H1 (cell line): ENCODE measurements around the gene ZMPSTE24. TPM values are rescaled to one million over a fixed set of nuclear protein-coding genes. Genes with fewer than 3 reads are reported as not detected.

ENCODE experiments used
- CTCF ChIA-PET: fragments of 300-600 bp; sonication (Branson Sonifier 250); formaldehyde crosslinking; loops from one replicate; lab custom pipeline; 2021; ENCODE audit not compliant: partially characterized antibody; lab: Charles Lee
- POLR2A ChIA-PET: fragments of 300-600 bp; sonication (Branson Sonifier 250); formaldehyde crosslinking; loops from one replicate; lab custom pipeline; 2021; ENCODE audit warnings: inconsistent platforms; ENCODE audit not compliant: partially characterized antibody; lab: Charles Lee
- DNase-seq, 2 experiments: peaks; one replicate each; pipeline versions ENCODE4 v3.0.0 to v3.0.0-alpha.2; 2010 to 2022; ENCODE audit warnings: low spot score in 2 of 2, low read depth in 1 of 2, mixed read lengths in 1 of 2
- FAIRE-seq: peaks from 2 replicates; lab custom pipeline; 2011; peaks lifted over from hg19 to GRCh38; lab: Jason Lieb, UNC
- H2AFZ ChIP-seq: 2 replicates; pipeline ENCODE4 v1.8.1; 2012; ENCODE audit warnings: low read length, inconsistent platforms
- H2AK5ac ChIP-seq: 2 replicates; pipeline ENCODE4 v1.6.1; 2013; ENCODE audit warnings: low read depth, low read length
- H2BK120ac ChIP-seq: replicated peaks from 2 replicates; pipeline ENCODE3; 2013; ENCODE audit warnings: low read depth, low read length, inconsistent platforms
- H2BK12ac ChIP-seq: 2 replicates; pipeline ENCODE4 v1.6.1; 2013; ENCODE audit warnings: low read depth, low read length
- H2BK15ac ChIP-seq: 2 replicates; pipeline ENCODE4 v1.6.1; 2013; ENCODE audit warnings: low read length
- H2BK20ac ChIP-seq: 2 replicates; pipeline ENCODE4 v1.6.1; 2013; ENCODE audit warnings: low read length
- H2BK5ac ChIP-seq: 2 replicates; pipeline ENCODE4 v1.6.1; 2013; ENCODE audit warnings: low read depth, low read length
- H3K14ac ChIP-seq: 2 replicates; pipeline ENCODE4 v1.6.1; 2013; ENCODE audit warnings: inconsistent platforms; ENCODE audit not compliant: insufficient read length
- H3K18ac ChIP-seq: 2 replicates; pipeline ENCODE4 v1.6.1; 2013; ENCODE audit warnings: low read length; ENCODE audit errors: extremely low read depth
- H3K23ac ChIP-seq: 2 replicates; pipeline ENCODE4 v1.6.1; 2013; ENCODE audit warnings: inconsistent platforms; ENCODE audit not compliant: insufficient read length
- H3K23me2 ChIP-seq: 2 replicates; pipeline ENCODE4 v1.6.1; 2013; ENCODE audit warnings: low read depth, low read length
- H3K27ac ChIP-seq: 2 replicates; pipeline ENCODE4 v1.6.1; 2011; ENCODE audit warnings: low read depth, low read length, inconsistent platforms
- H3K27me3 ChIP-seq, 4 experiments: replicated peaks in 1 of 4; 1 replicate in 1 of 4; 2 replicates in 3 of 4; pipeline versions ENCODE4 v1.6.1 to v1.8.1; 2011 to 2013; ENCODE audit warnings: low read length in 3 of 4, mild to moderate bottlenecking in 3 of 4, inconsistent platforms in 2 of 4, mixed read lengths in 2 of 4, moderate library complexity in 1 of 4; ENCODE audit not compliant: control insufficient read depth in 3 of 4, insufficient read depth in 3 of 4; ENCODE audit errors: extremely low read depth in 1 of 4
- H3K36me3 ChIP-seq, 4 experiments: 2 replicates each; pipeline versions ENCODE4 v1.6.1 to v1.8.1; 2011 to 2013; ENCODE audit warnings: mild to moderate bottlenecking in 4 of 4, low read length in 3 of 4, moderate library complexity in 2 of 4, control low read depth in 1 of 4, inconsistent platforms in 1 of 4; ENCODE audit not compliant: insufficient read depth in 4 of 4, control insufficient read depth in 2 of 4
- H3K4ac ChIP-seq: replicated peaks from 2 replicates; pipeline ENCODE3; 2013; ENCODE audit warnings: low read length, low read depth, mixed read lengths, inconsistent platforms; ENCODE audit not compliant: insufficient read length
- H3K4me1 ChIP-seq, 4 experiments: replicated peaks in 1 of 4; 1 replicate in 1 of 4; 2 replicates in 3 of 4; pipeline versions ENCODE4 v1.6.1 to v1.8.1; 2011 to 2013; ENCODE audit warnings: low read length in 3 of 4, inconsistent platforms in 2 of 4, mixed read lengths in 1 of 4; ENCODE audit not compliant: insufficient read depth in 4 of 4, control insufficient read depth in 3 of 4
- H3K4me2 ChIP-seq, 2 experiments: 2 replicates each; pipeline versions ENCODE4 v1.6.1 to v1.8.1; 2011 to 2013; ENCODE audit warnings: low read depth in 2 of 2, low read length in 2 of 2, control low read depth in 1 of 2, inconsistent platforms in 1 of 2, mild to moderate bottlenecking in 1 of 2; ENCODE audit not compliant: insufficient read depth in 1 of 2
- H3K4me3 ChIP-seq, 4 experiments: fragments of 200-600, 300-600 bp in 1 of 4; sonication (generic), shearing (Covaris generic), sonication (Bioruptor Twin) in 1 of 4; 2 replicates each; pipeline versions ENCODE4 v1.5.1 to v1.8.1; 2011 to 2016; ENCODE audit warnings: low read length in 4 of 4, low read depth in 3 of 4, control low read depth in 2 of 4, inconsistent platforms in 2 of 4, mild to moderate bottlenecking in 2 of 4, mixed read lengths in 1 of 4, moderate library complexity in 1 of 4; ENCODE audit not compliant: insufficient read depth in 2 of 4; ENCODE audit errors: extremely low read depth in 1 of 4
- H3K56ac ChIP-seq: replicated peaks from 2 replicates; pipeline ENCODE3; 2013; ENCODE audit warnings: low read depth, mild to moderate bottlenecking, mixed read lengths, low read length, inconsistent platforms; ENCODE audit not compliant: insufficient read length
- H3K79me1 ChIP-seq: 2 replicates; pipeline ENCODE4 v1.6.1; 2013; ENCODE audit warnings: low read depth, low read length, control low read depth
- H3K79me2 ChIP-seq, 2 experiments: 2 replicates each; pipeline versions ENCODE4 v1.6.1 to v1.8.1; 2012 to 2013; ENCODE audit warnings: low read length in 2 of 2, mild to moderate bottlenecking in 2 of 2, inconsistent platforms in 1 of 2; ENCODE audit not compliant: insufficient read depth in 2 of 2, control insufficient read depth in 1 of 2
- H3K9ac ChIP-seq, 4 experiments: replicated peaks in 1 of 4; 1 replicate in 1 of 4; 2 replicates in 3 of 4; pipeline versions ENCODE4 v1.6.1 to v1.8.1; 2011 to 2013; ENCODE audit warnings: low read depth in 3 of 4, low read length in 3 of 4, control low read depth in 2 of 4, mild to moderate bottlenecking in 2 of 4, moderate library complexity in 2 of 4, inconsistent platforms in 1 of 4; ENCODE audit errors: extremely low read depth in 1 of 4
- H3K9me3 ChIP-seq, 2 experiments: 2 replicates each; pipeline versions ENCODE4 v1.6.1 to v1.8.1; 2012 to 2013; ENCODE audit warnings: mild to moderate bottlenecking in 2 of 2, moderate library complexity in 2 of 2, control low read depth in 1 of 2, inconsistent platforms in 1 of 2, low read depth in 1 of 2, low read length in 1 of 2, mixed read lengths in 1 of 2; ENCODE audit not compliant: insufficient read depth in 2 of 2
- H4K20me1 ChIP-seq, 2 experiments: replicated peaks in 1 of 2; 2 replicates each; pipeline versions ENCODE3 to v1.8.1; 2011 to 2013; ENCODE audit warnings: inconsistent platforms in 2 of 2, low read length in 2 of 2, mild to moderate bottlenecking in 1 of 2; ENCODE audit not compliant: insufficient read depth in 2 of 2, control insufficient read depth in 1 of 2
- H4K5ac ChIP-seq: 2 replicates; pipeline ENCODE4 v1.6.1; 2013; ENCODE audit warnings: low read length, low read depth, mixed read lengths, inconsistent platforms; ENCODE audit not compliant: insufficient read length
- H4K8ac ChIP-seq: 2 replicates; pipeline ENCODE4 v1.8.0; 2013; ENCODE audit warnings: mild to moderate bottlenecking, moderate library complexity, low read length, inconsistent platforms; ENCODE audit not compliant: insufficient read depth; ENCODE audit errors: extremely low read depth
- H4K91ac ChIP-seq: replicated peaks from 2 replicates; pipeline ENCODE3; 2013; ENCODE audit warnings: low read length, mixed read lengths, inconsistent platforms; ENCODE audit not compliant: insufficient read length
- WGBS, 2 experiments: shearing (Covaris generic) in 1 of 2; methylation state at CpG; one replicate each; pipeline versions ENCODE4 v1.1.6 to v1.1.7; 2013 to 2015; ENCODE audit warnings: low lambda C conversion rate in 2 of 2, mixed read lengths in 2 of 2, inconsistent platforms in 1 of 2, low coverage in 1 of 2, missing lambda C conversion rate in 1 of 2; ENCODE audit not compliant: insufficient replicate concordance in 2 of 2, insufficient coverage in 1 of 2, insufficient read length in 1 of 2; ENCODE audit errors: extremely low coverage in 1 of 2, missing lambda C conversion rate in 1 of 2; 5-methylcytosine and 5-hydroxymethylcytosine counted together
- polyA plus RNA-seq, 7 experiments: library from polyadenylated mRNA; depleted of rRNA in 3 of 7; stranded (reverse) in 5 of 7; unstranded in 2 of 7; fragments of >200 nt in 5 of 7; fragments of 200-250 nt in 2 of 7; gene quantifications; 1 replicate in 5 of 7; 2 replicates in 1 of 7; 4 replicates in 1 of 7; pipeline versions ENCODE4 v1.2.1 to v1.2.3, GENCODE V29; 2011 to 2013; ENCODE audit warnings: missing spikeins in 2 of 7, mixed read lengths in 2 of 7
- total RNA-seq: library from RNA; stranded (reverse); fragmentation: NEBNext Ultra II Directional; extraction: Animal tissue kit (Norgen Biotek cat#: 25700); gene quantifications from 2 replicates; pipeline ENCODE4 v1.2.1, GENCODE V29; 2021

The ZMPSTE24 gene
- total and polyA plus RNA-seq, 2 of the 8 experiments (the other 6 are each of a cell fraction or from before 2014, with no cell fraction given) = 12.7 to 42.9 TPM

DNA sequence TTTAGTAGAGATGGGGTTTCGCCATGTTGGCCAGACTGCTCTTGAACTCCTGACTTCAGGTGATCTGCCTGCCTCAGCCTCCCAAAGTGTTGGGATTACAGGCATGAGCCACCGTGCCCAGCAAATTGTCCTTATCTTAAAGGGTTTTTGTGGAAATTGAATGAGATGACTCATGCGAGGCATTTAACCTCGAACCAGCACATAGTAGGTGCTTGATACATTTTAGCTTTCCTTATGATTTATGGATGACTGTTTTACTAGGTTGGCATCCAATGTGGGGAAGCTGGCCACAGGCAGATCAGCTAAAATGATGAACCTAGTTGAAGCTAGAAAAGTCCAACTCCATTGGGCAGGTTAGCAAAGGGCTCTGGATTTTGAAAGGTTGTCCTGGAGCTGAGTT is 60.4 kb downstream of the ZMPSTE24 start:
- no peak for FAIRE-seq
- H3K27me3 ChIP-seq = peaks cover 20 to 50% (median 43%) of the 10 kb centered on the region in 4 experiments
- CTCF ChIA-PET = interaction anchor here (1.0 to 10.4 kb wide), 7 partner anchors 8 to 242 kb away, joined by 3 to 144 read pairs (median 4); no protein-coding TSS in a partner anchor

More for the DNA sequence above, 60.4 kb downstream of the ZMPSTE24 start:
- Histone ChIP-seq H3K18ac (no peak overlapping the region), H2AFZ (no peak overlapping the region), H4K20me1 (no peaks in the 10 kb centered on the region), H3K4me3 (no peak overlapping the region), H3K79me1 (no peaks in the 10 kb centered on the region), H3K79me2 (no peaks in the 10 kb centered on the region), H2BK5ac (no peak overlapping the region), H3K23ac (no peak overlapping the region), H3K56ac (no peak overlapping the region), H3K4me1 (peaks cover 8 to 18% (median 11%) of the 10 kb centered on the region in 4 experiments), H3K4ac (no peak overlapping the region), H2BK120ac (no peak overlapping the region), H2BK12ac (no peak overlapping the region), H3K4me2 (no peak overlapping the region), H2BK15ac (no peak overlapping the region), H2BK20ac (no peak overlapping the region), H3K27ac (no peak overlapping the region), H4K5ac (no peak overlapping the region), H3K14ac (no peak overlapping the region), H3K23me2 (peaks cover 20% of the 10 kb centered on the region; the same call in 1 of the 2 replicates), H4K8ac (no peak overlapping the region), H3K9ac (no peak overlapping the region), H3K36me3 (peaks cover 0 to 5% (median 0%) of the 10 kb centered on the region in 4 experiments; a peak in 1 of 8 replicates), H2AK5ac (no peak overlapping the region), H4K91ac (no peak overlapping the region), H3K9me3 (no peaks in the 10 kb centered on the region)
- 90% methylated on average over 4 of the region's 4 CpGs; no CpG with 5 or more reads in 1 of the 2 experiments for WGBS, 2 experiments
- no peak for DNase-seq
- POLR2A ChIA-PET = interaction anchor here (0.7 to 1.5 kb wide), 2 partner anchors 20 to 140 kb away, joined by 3 read pairs; no protein-coding TSS in a partner anchor
